Keratinocyte (primary cell): ENCODE results near the gene KHNYN.

Experiments
- EZH2 ChIP-seq: IDR thresholded peaks from one replicate; pipeline ENCODE4 v1.6.1; 2012; ENCODE audit warnings: inconsistent platforms, mild to moderate bottlenecking, low read length, moderate library complexity
- TF ChIP-seq, protein P1 (sequence below), 3 experiments: IDR thresholded peaks in 1 of 3; conservative IDR thresholded peaks in 1 of 3; optimal IDR thresholded peaks in 1 of 3; 2 replicates in 2 of 3; 3 replicates in 1 of 3; pipeline versions ENCODE3 to v1.5.1; 2011; ENCODE audit warnings: low read length in 3 of 3, mild to moderate bottlenecking in 3 of 3, moderate library complexity in 2 of 3, control low read depth in 1 of 3, inconsistent platforms in 1 of 3; ENCODE audit not compliant: insufficient read depth in 2 of 3; ENCODE audit errors: extremely low read depth in 1 of 3

DNA sequence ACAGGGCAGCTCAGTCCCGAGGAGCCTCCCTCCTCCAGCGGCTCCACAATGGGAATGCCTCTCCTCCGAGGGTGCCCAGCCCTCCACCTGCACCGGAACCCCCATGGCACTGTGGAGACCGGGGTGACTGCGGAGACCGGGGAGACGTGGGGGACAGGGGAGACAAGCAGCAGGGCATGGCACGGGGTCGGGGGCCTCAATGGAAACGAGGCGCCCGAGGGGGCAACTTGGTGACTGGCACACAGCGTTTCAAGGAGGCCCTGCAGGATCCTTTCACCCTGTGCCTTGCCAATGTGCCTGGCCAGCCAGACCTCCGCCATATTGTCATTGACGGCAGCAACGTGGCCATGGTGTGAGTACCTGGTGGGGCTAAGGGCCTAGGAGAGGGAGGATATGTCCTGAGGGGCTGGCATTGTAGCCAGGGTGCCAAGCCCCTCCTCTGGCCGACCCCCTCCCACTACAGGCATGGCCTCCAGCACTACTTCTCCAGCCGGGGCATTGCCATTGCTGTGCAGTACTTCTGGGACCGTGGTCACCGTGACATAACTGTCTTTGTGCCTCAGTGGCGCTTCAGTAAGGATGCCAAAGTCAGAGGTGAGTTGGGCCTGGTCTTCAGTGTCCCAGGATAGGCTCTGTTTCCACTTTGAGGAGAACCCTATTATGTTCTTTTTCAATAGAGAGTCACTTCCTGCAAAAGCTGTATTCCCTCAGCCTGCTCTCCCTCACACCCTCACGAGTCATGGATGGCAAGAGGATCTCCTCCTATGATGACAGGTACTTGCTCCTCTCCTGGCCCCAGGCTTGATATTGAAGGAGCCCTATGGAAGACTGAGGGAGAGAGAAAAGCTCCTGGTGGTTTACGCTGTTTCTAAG is 2.7 kb downstream of the KHNYN start:
- TF ChIP-seq, protein P1, sequence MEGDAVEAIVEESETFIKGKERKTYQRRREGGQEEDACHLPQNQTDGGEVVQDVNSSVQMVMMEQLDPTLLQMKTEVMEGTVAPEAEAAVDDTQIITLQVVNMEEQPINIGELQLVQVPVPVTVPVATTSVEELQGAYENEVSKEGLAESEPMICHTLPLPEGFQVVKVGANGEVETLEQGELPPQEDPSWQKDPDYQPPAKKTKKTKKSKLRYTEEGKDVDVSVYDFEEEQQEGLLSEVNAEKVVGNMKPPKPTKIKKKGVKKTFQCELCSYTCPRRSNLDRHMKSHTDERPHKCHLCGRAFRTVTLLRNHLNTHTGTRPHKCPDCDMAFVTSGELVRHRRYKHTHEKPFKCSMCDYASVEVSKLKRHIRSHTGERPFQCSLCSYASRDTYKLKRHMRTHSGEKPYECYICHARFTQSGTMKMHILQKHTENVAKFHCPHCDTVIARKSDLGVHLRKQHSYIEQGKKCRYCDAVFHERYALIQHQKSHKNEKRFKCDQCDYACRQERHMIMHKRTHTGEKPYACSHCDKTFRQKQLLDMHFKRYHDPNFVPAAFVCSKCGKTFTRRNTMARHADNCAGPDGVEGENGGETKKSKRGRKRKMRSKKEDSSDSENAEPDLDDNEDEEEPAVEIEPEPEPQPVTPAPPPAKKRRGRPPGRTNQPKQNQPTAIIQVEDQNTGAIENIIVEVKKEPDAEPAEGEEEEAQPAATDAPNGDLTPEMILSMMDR (optimal IDR thresholded peaks at IDR 0.05 in 1 of 3, IDR thresholded peaks at IDR 0.05 in 1 of 3, conservative IDR thresholded peaks at IDR 0.05 in 1 of 3; ENCODE audit: extremely low read depth in 1 of 3, insufficient read depth in 2 of 3, low read length in 3 of 3) = no peak
- no peak for TF ChIP-seq EZH2
